Activated naive CD4-positive, alpha-beta T cell treated with anti-CD3 and anti-CD28 coated beads, Interleukin-2, amount 50 U/mL, for 16 hours (primary cell): ENCODE data around the gene GHRL.

Experiments
- DNase-seq: peaks from one replicate; pipeline ENCODE4 v3.0.0-alpha.2; 2020

GHRL gene

GRCh38 chr3:10292505-10293419 lies at the start of gene GHRL:
TSS of gene GHRL (minus strand) at chr3:10292947. CDS start at chr3:10290180, 2,767 bp downstream.
- no peak for DNase-seq

GRCh38 chr3:10341901-10342398 lies 49.2 kb upstream of the GHRL start:
- no peak for DNase-seq

GRCh38 chr3:10340476-10340875 lies 47.7 kb upstream of the GHRL start:
- no peak for DNase-seq

- no peak for DNase-seq
Observed at GRCh38 chr3:10340046-10340445, 47.3 kb upstream of the GHRL start.

- no peak for DNase-seq
Observed at GRCh38 chr3:10339376-10339955, 46.7 kb upstream of the GHRL start.

- no peak for DNase-seq
Observed at GRCh38 chr3:10338591-10339353, 46.0 kb upstream of the GHRL start.

- no peak for DNase-seq
Observed at GRCh38 chr3:10338164-10338470, 45.4 kb upstream of the GHRL start.

GRCh38 chr3:10337323-10338163 lies 44.8 kb upstream of the GHRL start:
- DNase-seq: no peak

GRCh38 chr3:10336761-10337160 lies 44.0 kb upstream of the GHRL start:
- no peak for DNase-seq

- DNase-seq: no peak
Observed at GRCh38 chr3:10335871-10336622, 43.3 kb upstream of the GHRL start.

- no peak for DNase-seq
Observed at GRCh38 chr3:10335190-10335738, 42.5 kb upstream of the GHRL start.

- DNase-seq: no peak
Observed at GRCh38 chr3:10334459-10334858, 41.7 kb upstream of the GHRL start.

GRCh38 chr3:10334042-10334441 lies 41.3 kb upstream of the GHRL start:
- no peak for DNase-seq

- no peak for DNase-seq
Observed at GRCh38 chr3:10333349-10333650, 40.6 kb upstream of the GHRL start.

GRCh38 chr3:10332481-10333348 lies 40.0 kb upstream of the GHRL start:
- DNase-seq: no peak

- DNase-seq: no peak
Observed at GRCh38 chr3:10331320-10331719, 38.6 kb upstream of the GHRL start.

- DNase-seq: no peak
Observed at GRCh38 chr3:10330319-10330718, 37.6 kb upstream of the GHRL start.

GRCh38 chr3:10329495-10330015 lies 36.8 kb upstream of the GHRL start:
- DNase-seq: no peak

- DNase-seq: no peak
Observed at GRCh38 chr3:10328460-10329071, 35.8 kb upstream of the GHRL start.

- no peak for DNase-seq
Observed at GRCh38 chr3:10327592-10327991, 34.8 kb upstream of the GHRL start.
